Head of caudate nucleus (tissue), 42 donors: ENCODE results near the gene METTL9.
"Not testable (repeated sequence)": the region's sequence is repeated elsewhere in the genome, so short reads cannot be mapped to it uniquely, and the experiment has no call there.

Source experiments
- DNase-seq, 42 donors: peaks; one replicate each; pipeline versions ENCODE4 v3.0.0 to v3.0.0-alpha.2; 2020 to 2021; ENCODE audit warnings: mixed read lengths in 7 of 42
- intact Hi-C: fragments of 100-400 bp; cut with DNase I; formaldehyde crosslinking; loops from one replicate; pipeline ENCODE4 v1.15.0; 2022

METTL9 gene

GRCh38 chr16:21599122-21600030, at the start of gene METTL9:
TSS of gene METTL9 (plus strand) at chr16:21599577. CDS start at chr16:21599734, 157 bp downstream.
- peak; percentile 85 to 98 (median 96) for DNase-seq
- intact Hi-C loops: loop anchor here (10.0 kb wide), 1 partner anchor 85 kb away; no protein-coding TSS in a partner anchor

GRCh38 chr16:21549975-21550374, 49.4 kb upstream of the METTL9 start:
- intact Hi-C loops: not testable (repeated sequence)
- peak in 1 of 42 donors; percentile 15 for DNase-seq

GRCh38 chr16:21550435-21550834, 48.9 kb upstream of the METTL9 start:
- intact Hi-C loops, DNase-seq: not testable (repeated sequence)

GRCh38 chr16:21551076-21551475, 48.3 kb upstream of the METTL9 start:
- DNase-seq, intact Hi-C loops: not testable (repeated sequence)

- DNase-seq, intact Hi-C loops: not testable (repeated sequence)
Observed at GRCh38 chr16:21551600-21551999, 47.8 kb upstream of the METTL9 start.

- intact Hi-C loops: not testable (repeated sequence)
- peak in 3 of 42 donors; percentile 4 to 11 (median 11) for DNase-seq
Observed at GRCh38 chr16:21553481-21554296, 45.7 kb upstream of the METTL9 start.

GRCh38 chr16:21554795-21555585, 44.4 kb upstream of the METTL9 start:
- intact Hi-C loops: no loop called here
- peak; percentile 83 to 97 (median 94) for DNase-seq

- intact Hi-C loops: not testable (repeated sequence)
- DNase-seq: peak in 4 of 42 donors; percentile 15 to 38 (median 34)
Observed at GRCh38 chr16:21555621-21556020, 43.8 kb upstream of the METTL9 start.

- intact Hi-C loops: not testable (repeated sequence)
- DNase-seq: peak in 2 of 42 donors; percentile 10 to 27
Observed at GRCh38 chr16:21556026-21556595, 43.3 kb upstream of the METTL9 start.

GRCh38 chr16:21556651-21557241, 42.6 kb upstream of the METTL9 start:
- intact Hi-C loops: not testable (repeated sequence)
- DNase-seq: peak in 5 of 42 donors; percentile 11 to 45 (median 36)

GRCh38 chr16:21560462-21560861, 38.9 kb upstream of the METTL9 start:
- peak in 4 of 42 donors; percentile 5 to 31 (median 14) for DNase-seq
- intact Hi-C loops: no loop called here

GRCh38 chr16:21563676-21564075, 35.7 kb upstream of the METTL9 start:
- DNase-seq: peak in 2 of 42 donors; percentile 5 to 12
- intact Hi-C loops: no loop called here

- intact Hi-C loops: not testable (repeated sequence)
- DNase-seq: peak in 1 of 42 donors; percentile 8
Observed at GRCh38 chr16:21564367-21564766, 35.0 kb upstream of the METTL9 start.

- intact Hi-C loops: no loop called here
- peak in 2 of 42 donors; percentile 15 to 20 for DNase-seq
Observed at GRCh38 chr16:21565507-21565860, 33.9 kb upstream of the METTL9 start.

GRCh38 chr16:21565861-21566669, 33.3 kb upstream of the METTL9 start:
- intact Hi-C loops: no loop called here

GRCh38 chr16:21566891-21567414, 32.4 kb upstream of the METTL9 start:
- DNase-seq: peak in 3 of 42 donors; percentile 1 to 33 (median 22)
- intact Hi-C loops: no loop called here

More at GRCh38 chr16:21565861-21566669, 33.3 kb upstream of the METTL9 start:
- DNase-seq: peak in 4 of 42 donors; percentile 8 to 35 (median 28)

- peak in 3 of 42 donors; percentile 8 to 38 (median 32) for DNase-seq
- intact Hi-C loops: not testable (repeated sequence)
Observed at GRCh38 chr16:21567496-21567895, 31.9 kb upstream of the METTL9 start.
